ENCODE results near the gene FMO3. TPM values are rescaled to one million over a fixed set of nuclear protein-coding genes. Genes with fewer than 3 reads are reported as not detected.

Gene FMO3
- total and polyA plus RNA-seq, 10 donors, result 0.20 to 1.0 (median 0.64) TPM; not detected in 5

DNA sequence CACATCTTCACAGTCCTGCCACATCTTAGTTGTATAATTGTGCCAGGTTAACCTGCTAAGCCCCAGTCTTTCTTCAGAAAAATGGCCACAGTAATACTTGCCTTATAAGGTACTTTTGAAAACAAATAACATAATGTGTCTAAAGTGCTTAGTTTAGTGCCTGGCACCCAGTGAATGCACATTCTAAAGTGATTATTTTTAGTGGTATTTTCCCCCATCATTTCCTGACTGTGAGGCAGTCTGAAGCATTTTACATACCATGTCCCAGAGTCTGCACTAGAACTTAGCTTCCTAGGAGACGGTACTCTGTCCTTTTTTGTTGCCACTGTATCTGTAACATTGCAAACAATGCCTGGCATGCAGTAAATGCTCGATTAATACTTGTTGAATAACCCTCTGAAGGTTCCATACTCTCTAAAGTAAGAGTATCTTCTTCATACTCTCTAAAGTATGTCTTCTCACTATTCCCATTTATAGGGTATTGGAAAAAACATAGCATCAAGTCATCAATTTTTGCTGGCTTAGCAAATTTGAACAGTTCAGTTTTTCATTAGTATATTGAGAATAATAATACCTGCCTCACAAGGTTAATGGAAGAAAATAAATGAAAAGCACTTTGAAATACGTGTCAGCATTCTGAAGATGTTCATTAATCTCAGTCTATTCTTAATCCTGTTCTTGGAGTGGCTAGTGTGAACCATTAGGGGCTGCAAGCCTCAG lies 43.7 kb downstream of the FMO3 start:
- intact Hi-C loops (cut with DNase I; ENCODE audit: low total_unique reads), result no loop called here
- DNase-seq, result no peak
- Histone ChIP-seq H3K9me3 (no peaks in the 10 kb centered on the region), H3K4me1 (no peaks in the 10 kb centered on the region), H3K27me3 (replicated peaks in 1 of 7) (no peaks in the 10 kb centered on the region), H3K4me3 (no peak overlapping the region), H3K36me3 (no peaks in the 10 kb centered on the region), H3K27ac (no peak overlapping the region)
- 53 to 67% (median 60%) methylated on average over 3 of the region's 3 CpGs for WGBS, 5 donors
- TF ChIP-seq POLR2AphosphoS5 (IDR thresholded peaks at IDR 0.05) (no peak), POLR2A (IDR thresholded peaks at IDR 0.05) (no peak), CTCF (IDR thresholded peaks at IDR 0.05 in 8 of 11, conservative IDR thresholded peaks at IDR 0.05 in 3 of 11) (no peak)

DNA sequence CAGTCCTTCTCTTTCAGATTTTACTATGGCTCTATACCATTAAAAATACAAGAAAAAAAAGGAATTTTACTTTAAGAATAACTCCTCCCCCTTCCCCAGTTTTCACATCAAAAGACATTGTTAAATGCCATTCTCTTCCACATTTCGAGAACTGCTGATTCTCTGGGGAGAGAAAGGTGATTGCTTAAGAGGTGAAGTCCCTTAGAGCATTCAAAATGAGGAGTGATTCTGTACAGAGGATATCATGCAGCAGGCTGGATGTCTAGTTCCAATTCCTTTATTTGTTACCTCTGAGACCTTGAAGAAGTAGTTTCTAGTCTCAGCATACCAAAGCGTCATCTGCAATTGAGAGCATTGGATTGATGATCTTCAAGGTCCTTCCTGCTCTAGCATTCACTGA lies 46.9 kb downstream of the FMO3 start:
- WGBS, 5 donors, result 59 to 76% (median 71%) methylated on average over 2 of the region's 2 CpGs
- TF ChIP-seq CTCF (IDR thresholded peaks at IDR 0.05 in 8 of 11, conservative IDR thresholded peaks at IDR 0.05 in 3 of 11), result no peak
- TF ChIP-seq POLR2AphosphoS5 (IDR thresholded peaks at IDR 0.05), result no peak
- TF ChIP-seq POLR2A (IDR thresholded peaks at IDR 0.05), result no peak
- Histone ChIP-seq H3K4me1 (peaks cover 0 to 6% (median 0%) of the 10 kb centered on the region in 6 donors), H3K36me3 (no peaks in the 10 kb centered on the region), H3K9me3 (no peaks in the 10 kb centered on the region), H3K27ac (no peak overlapping the region), H3K27me3 (replicated peaks in 1 of 7) (no peaks in the 10 kb centered on the region), H3K4me3 (no peak overlapping the region)
- intact Hi-C loops (cut with DNase I; ENCODE audit: low total_unique reads), result no loop called here
- DNase-seq, result no peak

GRCh38 chr1:171138980-171139379 lies 48.3 kb downstream of the FMO3 start:
- no peaks in the 10 kb centered on the region for H3K27me3 ChIP-seq (replicated peaks in 1 of 7)
- no peak overlapping the region for H3K27ac ChIP-seq
- no peaks in the 10 kb centered on the region for H3K36me3 ChIP-seq
- intact Hi-C loops (cut with DNase I; ENCODE audit: low total_unique reads), result no loop called here
- H3K9me3 ChIP-seq, result no peaks in the 10 kb centered on the region
- DNase-seq, result no peak
- WGBS, 5 donors, result 59 to 86% (median 79%) methylated on average over 2 of the region's 2 CpGs
- no peak overlapping the region for H3K4me3 ChIP-seq
- TF ChIP-seq POLR2AphosphoS5 (IDR thresholded peaks at IDR 0.05) (no peak), POLR2A (IDR thresholded peaks at IDR 0.05) (no peak), CTCF (IDR thresholded peaks at IDR 0.05 in 8 of 11, conservative IDR thresholded peaks at IDR 0.05 in 3 of 11) (no peak)
- peaks cover 0 to 6% (median 0%) of the 10 kb centered on the region in 6 donors for H3K4me1 ChIP-seq

DNA sequence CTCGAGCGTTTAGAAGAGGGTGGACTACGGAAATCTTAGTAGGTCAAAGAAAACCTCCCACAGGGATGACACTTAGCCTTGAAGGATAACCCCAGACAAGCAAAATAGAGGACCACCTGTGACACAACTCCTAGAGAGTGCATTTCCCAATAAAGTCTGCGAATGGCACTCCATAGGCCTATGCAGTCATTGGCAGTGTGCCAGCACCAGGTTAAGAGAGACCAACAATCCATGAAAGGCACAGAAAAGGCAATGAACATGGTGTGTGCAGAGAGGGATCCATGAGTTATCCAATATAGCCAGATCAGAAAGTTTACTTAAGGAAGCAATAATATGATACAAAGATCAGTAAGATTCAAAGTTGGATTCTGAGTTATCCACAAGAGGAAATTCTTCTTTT lies 49.2 kb downstream of the FMO3 start:
- Histone ChIP-seq H3K27ac (peak overlapping the region in 3 of 8 donors; percentile 69 to 78 (median 78)), H3K4me1 (peaks cover 0 to 6% (median 0%) of the 10 kb centered on the region in 6 donors), H3K4me3 (no peak overlapping the region), H3K27me3 (replicated peaks in 1 of 7) (no peaks in the 10 kb centered on the region), H3K36me3 (no peaks in the 10 kb centered on the region), H3K9me3 (no peaks in the 10 kb centered on the region)
- TF ChIP-seq POLR2AphosphoS5 (IDR thresholded peaks at IDR 0.05) (no peak), POLR2A (IDR thresholded peaks at IDR 0.05) (no peak), CTCF (IDR thresholded peaks at IDR 0.05 in 8 of 11, conservative IDR thresholded peaks at IDR 0.05 in 3 of 11) (no peak)
- no peak for DNase-seq
- WGBS, 5 donors, result 82 to 95% (median 87%) methylated on average over 4 of the region's 4 CpGs
- intact Hi-C loops (cut with DNase I; ENCODE audit: low total_unique reads), result no loop called here
